HG03520 (cell line): Measurements from ENCODE around the gene TBC1D25.
A peak's percentile ranks its signal among the peaks of the same experiment; 100 is the strongest.
"Not testable (repeated sequence)": the region's sequence is repeated elsewhere in the genome, so short reads cannot be mapped to it uniquely, and the experiment has no call there.

Experiments used
- ATAC-seq: cut with Tn5 transposase; IDR thresholded peaks from one replicate; pipeline ENCODE4 v1.9.1; 2021; ENCODE audit warnings: mild to moderate bottlenecking, moderate library complexity; ENCODE audit not compliant: unreplicated experiment

The TBC1D25 gene

DNA sequence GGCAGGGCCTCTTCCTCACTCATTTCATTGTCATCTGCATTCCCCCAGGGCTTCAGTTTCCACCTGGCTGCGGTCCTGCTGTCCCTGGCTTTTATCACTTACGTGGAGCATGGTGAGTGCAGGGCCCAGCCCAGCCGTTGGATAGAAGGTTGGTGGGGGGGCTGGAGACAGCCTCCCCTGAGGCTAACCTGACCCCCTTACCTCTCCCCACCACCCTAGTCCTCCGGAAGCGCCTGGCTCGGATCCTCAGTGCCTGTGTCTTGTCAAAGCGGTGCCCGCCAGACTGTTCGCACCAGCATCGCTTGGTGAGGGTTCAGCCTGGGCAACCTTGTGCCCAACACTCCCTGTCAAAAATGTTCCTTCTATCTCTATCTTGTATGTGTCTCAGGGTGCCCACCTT, 23.7 kb upstream of the TBC1D25 start:
- no peak for ATAC-seq

GRCh38 chrX:48516285-48516684, 23.2 kb upstream of the TBC1D25 start:
- no peak for ATAC-seq

GRCh38 chrX:48516987-48517386, 22.5 kb upstream of the TBC1D25 start:
- no peak for ATAC-seq

- ATAC-seq, result not testable (repeated sequence)
Measured at GRCh38 chrX:48519481-48519880, 20.0 kb upstream of the TBC1D25 start.

- no peak for ATAC-seq
Measured at GRCh38 chrX:48520455-48520854, 19.1 kb upstream of the TBC1D25 start.

- no peak for ATAC-seq
Measured at GRCh38 chrX:48520976-48521352, 18.6 kb upstream of the TBC1D25 start.

- ATAC-seq, result peak; percentile 92
Measured at GRCh38 chrX:48521353-48522243, 17.9 kb upstream of the TBC1D25 start, which contains the start of gene EBP. Gene EBP (plus strand): TSS chrX:48521808. CDS start chrX:48523772, 1,964 bp downstream.

GRCh38 chrX:48522291-48522690, 17.2 kb upstream of the TBC1D25 start:
- ATAC-seq, result no peak

GRCh38 chrX:48523682-48524081, 15.8 kb upstream of the TBC1D25 start:
- no peak for ATAC-seq

GRCh38 chrX:48525853-48526252, 13.7 kb upstream of the TBC1D25 start:
- not testable (repeated sequence) for ATAC-seq

DNA sequence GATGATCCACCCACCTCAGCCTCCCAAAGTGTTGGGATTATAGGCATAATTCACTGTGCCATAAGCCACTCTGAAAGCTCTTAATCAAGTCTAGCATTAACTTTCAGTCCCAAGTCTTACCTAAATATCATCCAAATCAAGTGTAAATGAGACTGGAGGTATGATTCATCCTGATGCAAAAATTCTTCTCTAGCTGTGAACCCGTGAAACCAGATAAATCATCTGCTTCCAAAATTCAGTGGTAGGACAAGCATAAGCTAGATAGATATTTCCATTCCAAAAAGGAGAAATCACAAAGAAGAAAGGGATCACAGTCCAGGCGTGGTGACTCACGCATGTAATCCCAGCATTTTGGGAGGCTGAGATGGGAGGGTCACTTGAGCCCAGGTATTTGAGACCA, 8.8 kb upstream of the TBC1D25 start:
- no peak for ATAC-seq

DNA sequence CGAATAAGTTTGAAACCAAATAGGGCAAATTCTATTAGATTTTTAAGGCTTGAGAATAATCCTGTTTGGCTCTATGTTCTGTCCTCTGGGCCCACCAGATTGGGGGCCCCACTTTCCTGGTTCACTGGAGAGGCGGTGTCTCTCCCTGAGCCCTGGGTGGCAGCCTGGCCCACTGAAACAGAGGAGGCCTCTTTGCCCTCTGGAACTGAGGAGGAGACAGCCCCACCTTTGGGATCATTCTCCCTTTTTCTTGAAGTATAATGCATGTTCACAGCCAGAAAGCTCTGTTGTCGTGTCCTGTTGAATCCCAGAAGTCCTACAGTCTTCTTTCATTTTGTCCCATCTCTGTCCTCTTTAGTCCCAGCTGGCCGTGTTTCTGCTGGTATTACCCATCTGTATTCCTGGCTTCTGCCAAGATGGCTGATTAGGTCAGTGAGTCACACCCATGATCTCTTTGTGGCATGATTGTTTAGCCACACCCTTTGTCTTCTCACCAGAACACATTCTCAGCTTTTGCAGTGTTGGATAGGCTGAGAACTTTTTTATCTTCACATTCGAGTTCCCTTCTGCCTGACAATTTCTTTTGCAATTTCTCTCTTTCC, 8.1 kb upstream of the TBC1D25 start:
- ATAC-seq, result no peak

- no peak for ATAC-seq
Measured at GRCh38 chrX:48532161-48532560, 7.4 kb upstream of the TBC1D25 start.

DNA sequence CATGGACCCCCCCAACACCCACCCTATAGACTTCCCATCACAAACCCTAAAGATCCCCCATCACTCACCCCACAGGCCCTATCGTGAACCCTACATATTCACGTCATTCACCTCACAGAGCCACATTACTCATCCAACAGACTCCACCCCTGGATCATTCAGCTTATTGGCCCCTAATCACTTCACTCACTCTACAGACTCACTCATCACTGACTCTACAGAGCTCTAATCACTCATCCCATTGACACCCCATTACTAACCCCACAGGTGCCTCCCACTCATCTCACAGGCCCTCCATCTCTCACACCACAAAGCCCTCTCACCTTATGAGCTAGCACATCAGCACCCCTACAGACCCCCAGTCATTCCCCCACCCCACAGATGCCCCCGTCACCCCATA, 6.3 kb upstream of the TBC1D25 start:
- no peak for ATAC-seq

DNA sequence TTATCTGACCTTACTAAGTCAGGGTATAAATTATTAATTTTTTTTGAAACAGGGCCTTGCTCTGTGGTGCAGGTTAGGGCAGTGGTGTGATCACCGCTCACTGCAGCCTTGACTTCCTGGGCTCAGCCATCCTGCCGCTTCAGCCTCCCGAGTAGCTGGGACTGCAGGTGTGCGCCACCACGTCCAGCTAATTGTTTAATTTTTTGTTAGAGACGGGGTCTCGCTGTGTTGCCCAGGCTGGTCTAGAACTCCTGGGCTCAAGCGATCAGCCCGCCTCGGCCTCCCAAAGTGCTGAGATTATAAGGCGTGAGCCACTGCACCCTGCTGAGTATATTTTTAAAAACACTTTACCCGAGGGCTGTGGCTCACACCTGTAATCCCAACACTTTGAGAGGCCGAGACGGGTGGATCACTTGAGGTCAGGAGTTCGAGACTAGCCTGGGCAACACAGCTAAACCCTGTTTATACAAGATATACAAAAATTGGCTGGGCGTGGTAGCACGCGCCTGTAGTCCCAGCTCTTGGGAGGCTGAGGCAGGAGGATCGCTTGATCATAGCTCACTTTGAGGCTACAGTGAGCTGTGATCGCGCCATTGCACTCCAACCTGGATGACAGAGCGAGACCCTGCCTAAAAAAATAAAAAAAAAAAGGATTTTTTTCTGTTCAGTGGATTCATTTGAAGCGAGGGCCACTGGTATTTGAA, 721 bp upstream of the TBC1D25 start:
- no peak for ATAC-seq

DNA sequence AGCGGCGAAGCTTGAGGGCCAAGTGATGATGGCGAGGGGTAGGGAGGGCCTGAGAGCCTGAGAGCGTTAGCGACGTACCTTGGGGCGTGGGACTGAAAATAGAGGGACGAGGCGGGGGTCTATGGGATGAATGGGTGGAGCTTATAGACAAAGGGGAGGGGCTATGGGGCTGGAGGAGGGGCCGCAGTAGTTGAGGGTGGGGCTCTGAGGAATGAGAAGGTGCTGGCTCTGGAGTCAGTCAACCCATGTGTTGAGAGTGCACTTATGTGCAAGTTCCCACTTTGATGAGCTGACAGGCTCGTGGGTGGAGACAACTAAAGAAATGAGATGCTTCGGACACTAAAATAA, 488 bp downstream of the TBC1D25 start:
- peak; percentile 16 for ATAC-seq

DNA sequence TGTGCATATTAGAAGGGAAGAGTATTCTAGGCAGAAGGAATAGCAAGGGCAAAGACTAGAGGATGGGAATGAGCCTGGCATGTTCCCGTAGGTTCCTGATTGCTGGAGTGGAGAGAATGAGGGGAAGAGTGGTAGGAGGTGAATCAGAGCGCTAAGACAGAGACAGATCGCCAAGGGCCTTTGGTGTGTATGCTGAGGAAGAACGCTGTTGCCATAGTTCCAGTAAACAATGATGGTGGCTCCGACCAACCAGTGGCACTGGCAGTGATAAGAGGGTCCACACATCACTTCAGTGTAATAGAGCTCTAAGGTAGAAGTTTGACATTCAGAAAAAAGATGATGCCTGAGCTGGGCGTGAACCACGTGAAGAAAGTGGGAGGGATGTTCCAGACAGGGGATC, 966 bp downstream of the TBC1D25 start:
- ATAC-seq, result no peak

DNA sequence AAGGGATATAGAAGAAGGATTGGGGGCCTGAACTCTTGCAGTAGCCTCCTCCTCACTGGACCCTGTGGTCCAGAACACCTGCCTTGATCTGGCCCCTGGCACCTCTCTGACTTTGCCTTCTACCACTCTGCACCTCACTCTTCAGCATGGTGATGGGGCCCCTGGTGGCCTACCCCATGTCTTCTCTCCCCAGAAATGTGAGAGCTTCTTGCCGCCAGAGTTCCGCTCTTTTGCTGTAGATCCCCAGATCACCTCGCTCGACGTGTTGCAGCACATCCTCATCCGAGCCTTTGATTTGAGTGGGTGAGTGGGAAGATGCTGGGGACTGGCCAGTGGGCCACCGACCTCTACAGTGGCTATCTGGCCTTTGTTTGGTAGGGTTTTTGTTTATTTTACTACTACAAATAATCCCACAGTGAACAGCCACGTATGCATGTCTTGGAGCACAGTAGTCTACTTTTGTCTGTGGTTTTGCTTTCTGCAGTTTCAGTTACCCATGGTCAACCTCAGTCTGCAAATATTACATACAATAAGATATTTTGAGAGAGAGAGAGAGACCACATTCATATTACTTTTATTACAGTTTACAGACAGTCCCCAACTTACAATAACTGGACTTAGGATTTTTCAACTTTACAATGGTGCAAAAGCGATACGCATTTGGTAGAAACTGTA, 1.8 kb downstream of the TBC1D25 start:
- ATAC-seq, result no peak

GRCh38 chrX:48548871-48549270, 9.4 kb downstream of the TBC1D25 start:
- ATAC-seq, result no peak

DNA sequence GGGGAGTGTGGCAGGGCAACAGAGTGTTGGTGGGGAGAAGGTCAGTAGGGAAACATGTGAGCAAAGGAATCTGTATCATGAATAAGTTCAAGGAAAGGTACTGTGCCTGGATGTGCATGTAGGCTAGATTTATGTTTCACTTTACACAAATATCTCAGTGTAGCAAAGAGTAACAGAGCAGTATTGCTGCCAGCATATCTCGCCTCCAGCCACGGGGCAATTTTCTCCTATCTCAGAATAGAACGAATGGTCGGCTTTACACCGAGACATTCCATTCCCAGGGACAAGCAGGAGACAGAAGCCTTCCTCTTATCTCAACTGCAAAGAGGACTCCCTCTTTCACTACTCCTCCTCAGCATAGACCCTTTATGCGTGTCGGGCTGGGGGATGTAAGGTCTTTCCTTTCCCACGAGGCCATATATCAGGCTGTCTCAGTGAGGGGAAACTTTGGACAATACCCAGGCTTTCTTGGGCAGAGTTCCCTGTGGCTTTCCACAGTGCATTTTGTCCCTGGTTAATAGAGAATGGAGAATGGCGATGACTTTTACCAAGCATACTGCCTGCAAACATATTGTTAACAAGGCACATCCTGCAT, 16.3 kb downstream of the TBC1D25 start:
- ATAC-seq, result not testable (repeated sequence)

DNA sequence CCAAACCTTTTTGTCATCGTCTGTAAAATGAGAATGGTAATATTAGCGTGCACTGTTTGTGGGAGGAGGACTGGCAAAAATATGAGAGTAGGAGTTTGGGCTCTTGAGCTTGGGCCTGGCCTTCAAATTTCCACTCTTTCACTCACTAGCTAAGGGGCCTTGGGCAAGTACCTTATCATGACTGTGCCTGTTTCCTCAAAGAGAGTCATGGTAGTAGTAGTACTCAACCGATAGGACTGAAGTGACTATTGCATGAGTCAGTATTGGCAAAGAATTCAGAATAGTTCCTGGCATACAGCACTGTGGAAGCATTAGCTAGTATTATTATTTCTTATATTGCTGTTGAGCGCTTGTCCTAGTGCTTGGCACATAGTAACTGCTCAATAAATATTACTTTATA, 18.8 kb downstream of the TBC1D25 start:
- ATAC-seq, result no peak
